ENCODE data around the gene LPIN2.

Gene LPIN2

GRCh38 chr18:3044931-3045698, 32.2 kb upstream of the LPIN2 start:
- in situ Hi-C loops (cut with MboI; ENCODE audit: low pct_unique_long_range_greater_than_20kb, low sequenced_read_pairs, unreplicated experiment) = no loop called here
- DNase-seq (ENCODE audit: low spot score) = no peak
- TF ChIP-seq CTCF (IDR thresholded peaks at IDR 0.05; ENCODE audit: extremely low read depth, insufficient read depth, missing control alignments) = no peak

- DNase-seq (ENCODE audit: low spot score) = no peak
- no peak for TF ChIP-seq CTCF (IDR thresholded peaks at IDR 0.05; ENCODE audit: extremely low read depth, insufficient read depth, missing control alignments)
- in situ Hi-C loops (cut with MboI; ENCODE audit: low pct_unique_long_range_greater_than_20kb, low sequenced_read_pairs, unreplicated experiment) = no loop called here
These were observed 29.4 kb upstream of the LPIN2 start for GRCh38 chr18:3042379-3042778.

- TF ChIP-seq CTCF (IDR thresholded peaks at IDR 0.05; ENCODE audit: extremely low read depth, insufficient read depth, missing control alignments) = no peak
These were observed 28.9 kb upstream of the LPIN2 start for GRCh38 chr18:3041843-3042242.

GRCh38 chr18:3040881-3041280, 27.9 kb upstream of the LPIN2 start:
- DNase-seq (ENCODE audit: low spot score) = no peak
- no peak for TF ChIP-seq CTCF (IDR thresholded peaks at IDR 0.05; ENCODE audit: extremely low read depth, insufficient read depth, missing control alignments)
- in situ Hi-C loops (cut with MboI; ENCODE audit: low pct_unique_long_range_greater_than_20kb, low sequenced_read_pairs, unreplicated experiment) = no loop called here

More at GRCh38 chr18:3041843-3042242, 28.9 kb upstream of the LPIN2 start:
- no peak for DNase-seq (ENCODE audit: low spot score)
- in situ Hi-C loops (cut with MboI; ENCODE audit: low pct_unique_long_range_greater_than_20kb, low sequenced_read_pairs, unreplicated experiment) = no loop called here

GRCh38 chr18:3040173-3040572, 27.2 kb upstream of the LPIN2 start:
- TF ChIP-seq CTCF (IDR thresholded peaks at IDR 0.05; ENCODE audit: extremely low read depth, insufficient read depth, missing control alignments) = no peak
- no peak for DNase-seq (ENCODE audit: low spot score)
- in situ Hi-C loops (cut with MboI; ENCODE audit: low pct_unique_long_range_greater_than_20kb, low sequenced_read_pairs, unreplicated experiment) = no loop called here

- in situ Hi-C loops (cut with MboI; ENCODE audit: low pct_unique_long_range_greater_than_20kb, low sequenced_read_pairs, unreplicated experiment) = no loop called here
- TF ChIP-seq CTCF (IDR thresholded peaks at IDR 0.05; ENCODE audit: extremely low read depth, insufficient read depth, missing control alignments) = no peak
- DNase-seq (ENCODE audit: low spot score) = peak; percentile 63
These were observed 24.5 kb upstream of the LPIN2 start for GRCh38 chr18:3037423-3037915.
